ENCODE measurements around the gene IL32. TPM values are rescaled to one million over a fixed set of nuclear protein-coding genes. Genes with fewer than 3 reads are reported as not detected.
"Not testable (repeated sequence)": the region's sequence is repeated elsewhere in the genome, so short reads cannot be mapped to it uniquely, and the experiment has no call there.

IL32 gene
- total RNA-seq, 4 donors from 2014 or later = 21.9 to 720 (median 492) TPM

DNA sequence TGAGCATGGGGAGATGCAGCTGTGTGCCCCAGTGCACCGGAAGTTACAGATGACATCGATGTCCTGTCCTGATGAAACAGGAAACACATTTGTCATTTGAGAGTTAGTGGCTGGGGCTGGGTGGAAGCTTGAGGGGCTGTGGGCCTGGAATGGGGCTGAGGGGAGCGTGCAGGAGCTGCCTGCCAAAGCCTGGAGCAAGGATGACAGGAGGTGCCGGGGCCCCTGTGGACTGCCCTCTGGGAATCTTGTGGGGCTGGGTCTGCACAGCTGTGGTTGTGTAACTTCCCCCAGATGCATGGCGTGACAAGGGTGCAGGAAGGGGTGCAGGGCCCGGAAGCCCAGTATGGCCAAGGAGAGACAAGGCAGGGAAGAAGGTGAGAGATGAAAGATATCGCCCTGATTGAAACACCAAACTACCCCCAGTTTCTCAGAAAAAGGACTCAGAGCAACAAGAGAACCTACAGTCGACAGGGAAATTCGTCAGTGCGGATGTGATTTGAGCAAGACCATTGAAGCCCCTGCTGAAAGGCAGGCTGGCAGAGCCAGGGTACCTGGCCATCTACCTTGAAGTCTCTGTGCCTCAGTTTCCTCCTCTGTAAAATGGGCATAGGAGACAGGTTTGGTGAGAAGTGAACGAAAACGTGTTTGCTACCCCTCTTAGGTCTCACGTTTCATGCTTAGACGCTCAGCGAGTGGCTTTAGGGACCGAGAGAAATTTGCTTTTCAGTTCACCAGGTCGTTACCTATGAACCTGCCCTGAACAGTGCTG, 10.3 kb upstream of the IL32 start:
- no peak overlapping the region for H3K4me3 ChIP-seq
- TF ChIP-seq POLR2AphosphoS5 (IDR thresholded peaks at IDR 0.05) = no peak
- no peak for TF ChIP-seq POLR2A (IDR thresholded peaks at IDR 0.05)
- TF ChIP-seq EP300 (IDR thresholded peaks at IDR 0.05; ENCODE audit: low read depth) = no peak
- TF ChIP-seq, protein P1, sequence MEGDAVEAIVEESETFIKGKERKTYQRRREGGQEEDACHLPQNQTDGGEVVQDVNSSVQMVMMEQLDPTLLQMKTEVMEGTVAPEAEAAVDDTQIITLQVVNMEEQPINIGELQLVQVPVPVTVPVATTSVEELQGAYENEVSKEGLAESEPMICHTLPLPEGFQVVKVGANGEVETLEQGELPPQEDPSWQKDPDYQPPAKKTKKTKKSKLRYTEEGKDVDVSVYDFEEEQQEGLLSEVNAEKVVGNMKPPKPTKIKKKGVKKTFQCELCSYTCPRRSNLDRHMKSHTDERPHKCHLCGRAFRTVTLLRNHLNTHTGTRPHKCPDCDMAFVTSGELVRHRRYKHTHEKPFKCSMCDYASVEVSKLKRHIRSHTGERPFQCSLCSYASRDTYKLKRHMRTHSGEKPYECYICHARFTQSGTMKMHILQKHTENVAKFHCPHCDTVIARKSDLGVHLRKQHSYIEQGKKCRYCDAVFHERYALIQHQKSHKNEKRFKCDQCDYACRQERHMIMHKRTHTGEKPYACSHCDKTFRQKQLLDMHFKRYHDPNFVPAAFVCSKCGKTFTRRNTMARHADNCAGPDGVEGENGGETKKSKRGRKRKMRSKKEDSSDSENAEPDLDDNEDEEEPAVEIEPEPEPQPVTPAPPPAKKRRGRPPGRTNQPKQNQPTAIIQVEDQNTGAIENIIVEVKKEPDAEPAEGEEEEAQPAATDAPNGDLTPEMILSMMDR (IDR thresholded peaks at IDR 0.05) = no peak
- no peaks in the 10 kb centered on the region for H3K36me3 ChIP-seq
- no peaks in the 10 kb centered on the region for H3K9me3 ChIP-seq
- WGBS, 2 donors (ENCODE audit: low coverage in 1 of 2) = 81 to 93% methylated on average over 5 to 17 of the region's 17 CpGs
- H3K4me1 ChIP-seq = peaks cover 11 to 21% (median 17%) of the 10 kb centered on the region in 4 donors
- intact Hi-C loops (cut with DNase I; ENCODE audit: low total_unique reads) (loop anchor here (5.0 to 10.0 kb wide), 2 partner anchors 72 to 110 kb away; no protein-coding TSS in a partner anchor), in situ Hi-C loops (cut with MboI; ENCODE audit: low pct_ligation_motif_present in 1 of 4, low pct_unique_long_range_greater_than_20kb in 1 of 4, low sequenced_read_pairs in 3 of 4) (no loop called here)
- no peak overlapping the region for H3K27ac ChIP-seq
- no peak for DNase-seq
- peaks cover 8% of the 10 kb centered on the region for H3K27me3 ChIP-seq

DNA sequence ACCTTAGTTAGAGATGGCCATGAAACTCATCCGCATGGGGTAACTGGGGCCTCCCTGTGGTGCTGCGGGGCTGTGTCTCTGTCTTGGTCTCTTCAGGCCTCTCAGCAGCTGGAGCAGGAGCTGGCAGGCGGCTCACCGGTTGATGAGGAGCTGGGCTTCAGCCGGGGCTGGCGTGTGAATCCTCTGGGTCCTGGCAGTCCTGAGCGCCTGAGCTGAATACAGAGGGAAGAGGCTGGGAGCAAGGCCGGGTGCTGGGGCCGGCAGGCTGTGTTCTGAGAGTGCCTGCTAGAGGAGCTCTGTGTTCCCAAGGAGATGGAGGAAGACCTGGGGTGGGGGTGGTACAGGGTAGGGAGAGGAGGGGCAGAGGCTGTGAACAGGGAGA, 9.7 kb upstream of the IL32 start:
- WGBS, 2 donors (ENCODE audit: low coverage in 1 of 2) = 85% methylated on average over 9 of the region's 9 CpGs; no CpG with 5 or more reads in 1 of the 2 donors
- peaks cover 11 to 21% (median 18%) of the 10 kb centered on the region in 4 donors for H3K4me1 ChIP-seq
- H3K9me3 ChIP-seq; DNase-seq; in situ Hi-C loops (cut with MboI; ENCODE audit: low pct_ligation_motif_present in 1 of 4, low pct_unique_long_range_greater_than_20kb in 1 of 4, low sequenced_read_pairs in 3 of 4); H3K4me3 ChIP-seq; H3K36me3 ChIP-seq; H3K27ac ChIP-seq; H3K27me3 ChIP-seq: not testable (repeated sequence)
- intact Hi-C loops (cut with DNase I; ENCODE audit: low total_unique reads) = loop anchor here (5.0 to 10.0 kb wide), 2 partner anchors 72 to 109 kb away; no protein-coding TSS in a partner anchor

DNA sequence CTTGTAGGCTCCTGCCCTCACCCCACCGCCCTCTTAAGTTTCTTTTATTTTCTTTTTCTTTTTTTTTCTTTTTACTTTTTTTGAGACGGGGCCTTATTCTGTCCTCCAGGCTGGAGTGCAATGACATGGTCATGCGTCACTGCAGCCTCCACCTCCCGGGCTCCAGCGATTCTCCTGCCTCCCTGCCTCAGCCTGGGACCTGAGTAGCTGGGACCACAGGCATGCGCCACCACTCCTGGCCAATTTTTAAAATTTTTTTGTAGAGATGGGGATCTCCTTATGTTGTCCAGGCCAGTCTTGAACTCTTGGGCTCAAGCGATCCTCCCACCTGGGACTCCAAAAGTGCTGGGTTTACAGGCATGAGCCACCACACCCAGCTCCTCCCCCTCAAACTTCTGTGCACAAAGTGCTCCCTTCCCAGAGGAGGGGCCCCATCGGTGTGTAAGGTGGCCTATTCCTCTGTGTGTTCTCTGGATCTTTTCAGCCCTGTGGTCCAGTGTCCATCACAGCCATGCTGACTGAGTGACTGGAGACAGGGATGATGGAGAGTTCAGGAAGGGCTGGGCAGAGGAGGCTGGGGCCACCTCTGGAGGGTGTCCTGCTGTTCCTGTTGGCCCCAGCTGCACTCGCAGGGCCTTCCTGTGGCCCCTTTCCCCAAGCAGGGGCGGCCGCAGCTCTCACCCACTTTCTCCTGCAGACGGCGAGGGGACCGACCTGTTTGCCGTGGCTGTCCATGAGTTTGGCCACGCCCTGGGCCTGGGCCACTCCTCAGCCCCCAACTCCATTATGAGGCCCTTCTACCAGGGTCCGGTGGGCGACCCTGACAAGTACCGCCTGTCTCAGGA, 8.9 kb upstream of the IL32 start:
- Histone ChIP-seq H3K4me3 (no peak overlapping the region), H3K27ac (no peak overlapping the region), H3K9me3 (no peaks in the 10 kb centered on the region), H3K27me3 (no peaks in the 10 kb centered on the region), H3K36me3 (no peaks in the 10 kb centered on the region), H3K4me1 (peaks cover 11 to 21% (median 18%) of the 10 kb centered on the region in 4 donors)
- intact Hi-C loops (cut with DNase I; ENCODE audit: low total_unique reads) = loop anchor here (5.0 to 10.0 kb wide), 2 partner anchors 71 to 108 kb away; no protein-coding TSS in a partner anchor
- WGBS, 2 donors (ENCODE audit: low coverage in 1 of 2) = 83 to 89% methylated on average over 7 to 15 of the region's 19 CpGs
- TF ChIP-seq POLR2A (IDR thresholded peaks at IDR 0.05) (no peak), EP300 (IDR thresholded peaks at IDR 0.05; ENCODE audit: low read depth) (no peak), POLR2AphosphoS5 (IDR thresholded peaks at IDR 0.05) (no peak)
- TF ChIP-seq, protein P1 (IDR thresholded peaks at IDR 0.05) = no peak
- in situ Hi-C loops (cut with MboI; ENCODE audit: low pct_ligation_motif_present in 1 of 4, low pct_unique_long_range_greater_than_20kb in 1 of 4, low sequenced_read_pairs in 3 of 4) = no loop called here
- DNase-seq = no peak

DNA sequence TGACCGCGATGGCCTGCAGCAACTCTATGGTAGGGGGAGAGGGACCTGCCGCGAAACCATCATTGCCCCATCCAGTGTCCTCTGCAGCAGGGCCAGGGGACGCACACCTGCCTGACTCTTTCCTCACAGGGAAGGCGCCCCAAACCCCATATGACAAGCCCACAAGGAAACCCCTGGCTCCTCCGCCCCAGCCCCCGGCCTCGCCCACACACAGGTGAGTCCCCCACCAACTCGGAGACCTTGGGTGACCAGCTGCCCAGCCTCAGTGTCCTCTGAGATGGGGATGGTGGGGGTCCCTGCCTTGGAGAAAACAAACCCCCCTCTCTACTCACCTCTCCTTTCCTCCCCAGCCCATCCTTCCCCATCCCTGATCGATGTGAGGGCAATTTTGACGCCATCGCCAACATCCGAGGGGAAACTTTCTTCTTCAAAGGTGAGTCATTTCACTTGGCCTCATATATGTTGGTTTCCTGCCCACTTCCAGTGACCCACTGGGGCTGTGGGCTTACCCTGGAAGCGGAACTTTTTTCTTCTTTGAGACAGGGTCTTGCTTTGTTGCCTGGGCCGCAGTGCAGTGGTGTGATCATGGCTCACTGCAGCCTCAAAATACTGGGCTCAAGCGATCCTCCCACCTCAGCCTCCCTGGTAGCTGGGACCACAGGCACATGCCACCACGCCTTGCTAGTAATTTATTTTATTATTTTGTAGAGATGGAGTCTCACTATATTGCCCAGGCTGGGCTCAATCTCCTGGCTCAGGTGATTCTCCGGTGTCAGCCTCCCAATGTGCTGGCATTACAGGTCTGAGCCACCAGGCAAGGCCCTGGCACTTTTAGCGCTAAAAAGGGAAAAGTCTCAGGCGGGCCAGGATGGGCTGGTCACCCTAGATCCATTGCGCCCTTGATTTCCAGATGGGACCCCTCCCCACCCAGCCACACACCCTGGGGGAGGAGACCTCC, 8.0 kb upstream of the IL32 start:
- no peaks in the 10 kb centered on the region for H3K9me3 ChIP-seq
- peak overlapping the region in 2 of 4 donors; percentile 66 to 91 for H3K4me3 ChIP-seq
- no peaks in the 10 kb centered on the region for H3K27me3 ChIP-seq
- no peaks in the 10 kb centered on the region for H3K36me3 ChIP-seq
- TF ChIP-seq, protein P1 (IDR thresholded peaks at IDR 0.05) = no peak
- TF ChIP-seq EP300 (IDR thresholded peaks at IDR 0.05; ENCODE audit: low read depth) = no peak
- peaks cover 11 to 21% (median 18%) of the 10 kb centered on the region in 4 donors for H3K4me1 ChIP-seq
- in situ Hi-C loops (cut with MboI; ENCODE audit: low pct_ligation_motif_present in 1 of 4, low pct_unique_long_range_greater_than_20kb in 1 of 4, low sequenced_read_pairs in 3 of 4) (no loop called here), intact Hi-C loops (cut with DNase I; ENCODE audit: low total_unique reads) (loop anchor here (5.0 to 10.0 kb wide), 2 partner anchors 70 to 107 kb away; no protein-coding TSS in a partner anchor)
- WGBS, 2 donors (ENCODE audit: low coverage in 1 of 2) = 92% methylated on average over 22 of the region's 22 CpGs; no CpG with 5 or more reads in 1 of the 2 donors
- DNase-seq = no peak
- peak overlapping the region in 1 of 4 donors; percentile 88 for H3K27ac ChIP-seq
